ENCODE measurements around the gene LRMDA.

LRMDA gene

GRCh38 chr10:75624638-75625037 lies 193.2 kb downstream of the LRMDA start:
- H3K4me3 ChIP-seq (ENCODE audit: low read length): no peak overlapping the region
- no peak for TF ChIP-seq CTCF (conservative IDR thresholded peaks at IDR 0.05; ENCODE audit: low read depth, low read length)

GRCh38 chr10:75630746-75631145 lies 199.3 kb downstream of the LRMDA start:
- TF ChIP-seq CTCF (conservative IDR thresholded peaks at IDR 0.05; ENCODE audit: low read depth, low read length): no peak
- DNase-seq (ENCODE audit: low read depth): no peak

More at GRCh38 chr10:75624638-75625037, 193.2 kb downstream of the LRMDA start:
- no peak for DNase-seq (ENCODE audit: low read depth)

GRCh38 chr10:75632805-75633462 lies 201.5 kb downstream of the LRMDA start:
- DNase-seq (ENCODE audit: low read depth): no peak
- TF ChIP-seq CTCF (conservative IDR thresholded peaks at IDR 0.05; ENCODE audit: low read depth, low read length): no peak
- H3K4me3 ChIP-seq (ENCODE audit: low read length): no peak overlapping the region

More at GRCh38 chr10:75630746-75631145, 199.3 kb downstream of the LRMDA start:
- H3K4me3 ChIP-seq (ENCODE audit: low read length): no peak overlapping the region

- DNase-seq (ENCODE audit: low read depth): no peak
- TF ChIP-seq CTCF (conservative IDR thresholded peaks at IDR 0.05; ENCODE audit: low read depth, low read length): no peak
- H3K4me3 ChIP-seq (ENCODE audit: low read length): no peak overlapping the region
These were observed 202.1 kb downstream of the LRMDA start for GRCh38 chr10:75633568-75633967.

GRCh38 chr10:75634947-75635346 lies 203.5 kb downstream of the LRMDA start:
- DNase-seq (ENCODE audit: low read depth): no peak
- no peak for TF ChIP-seq CTCF (conservative IDR thresholded peaks at IDR 0.05; ENCODE audit: low read depth, low read length)
- no peak overlapping the region for H3K4me3 ChIP-seq (ENCODE audit: low read length)

- DNase-seq (ENCODE audit: low read depth): no peak
- TF ChIP-seq CTCF (conservative IDR thresholded peaks at IDR 0.05; ENCODE audit: low read depth, low read length): no peak
- no peak overlapping the region for H3K4me3 ChIP-seq (ENCODE audit: low read length)
These were observed 207.3 kb downstream of the LRMDA start for GRCh38 chr10:75638752-75639151.

- DNase-seq (ENCODE audit: low read depth): no peak
- no peak overlapping the region for H3K4me3 ChIP-seq (ENCODE audit: low read length)
- TF ChIP-seq CTCF (conservative IDR thresholded peaks at IDR 0.05; ENCODE audit: low read depth, low read length): no peak
These were observed 208.3 kb downstream of the LRMDA start for GRCh38 chr10:75639736-75640135.
